Liver (tissue), 9 donors: ENCODE measurements around the gene P2RY6. TPM values are rescaled to one million over a fixed set of nuclear protein-coding genes. Genes with fewer than 3 reads are reported as not detected.

ENCODE experiments used
- DNase-seq: peaks from one replicate; pipeline ENCODE4 v3.0.0-alpha.2; 2017; ENCODE audit warnings: low spot score
- H3K27ac ChIP-seq, 2 donors: one replicate each; pipeline ENCODE4 v1.7.0; 2013; ENCODE audit warnings: inconsistent platforms in 2 of 2, low read length in 2 of 2, control low read depth in 1 of 2, low read depth in 1 of 2, mild to moderate bottlenecking in 1 of 2
- H3K27me3 ChIP-seq, 4 donors: one replicate each; pipeline versions ENCODE4 v1.6.1 to v1.7.0; 2013; ENCODE audit warnings: low read length in 3 of 4, inconsistent platforms in 1 of 4, mild to moderate bottlenecking in 1 of 4, moderate library complexity in 1 of 4; ENCODE audit not compliant: control insufficient read depth in 4 of 4, insufficient read depth in 4 of 4
- H3K36me3 ChIP-seq, 4 donors: one replicate each; pipeline versions ENCODE4 v1.6.1 to v1.7.0; 2013; ENCODE audit warnings: low read length in 3 of 4, mild to moderate bottlenecking in 3 of 4, low read depth in 1 of 4, moderate library complexity in 1 of 4; ENCODE audit not compliant: control insufficient read depth in 4 of 4, insufficient read depth in 3 of 4
- H3K4me1 ChIP-seq, 4 donors: one replicate each; pipeline versions ENCODE4 v1.6.1 to v1.7.0; 2013; ENCODE audit warnings: low read length in 3 of 4, mild to moderate bottlenecking in 3 of 4, moderate library complexity in 1 of 4; ENCODE audit not compliant: control insufficient read depth in 4 of 4, insufficient read depth in 4 of 4
- H3K4me3 ChIP-seq, 3 donors: one replicate each; pipeline versions ENCODE4 v1.6.1 to v1.7.0; 2013; ENCODE audit warnings: low read length in 3 of 3, control low read depth in 1 of 3, low read depth in 1 of 3, mild to moderate bottlenecking in 1 of 3
- H3K9ac ChIP-seq, 2 donors: one replicate each; pipeline ENCODE4 v1.7.0; 2013; ENCODE audit warnings: low read length in 2 of 2, mild to moderate bottlenecking in 2 of 2, moderate library complexity in 2 of 2, control low read depth in 1 of 2, low read depth in 1 of 2
- H3K9me3 ChIP-seq, 4 donors: one replicate each; pipeline versions ENCODE4 v1.6.1 to v1.7.0; 2013; ENCODE audit warnings: low read length in 3 of 4; ENCODE audit not compliant: control insufficient read depth in 4 of 4
- FOXA1 ChIP-seq: IDR thresholded peaks from 2 replicates; pipeline ENCODE4 v1.6.1; 2016; ENCODE audit warnings: antibody characterized with exemption
- FOXA2 ChIP-seq: IDR thresholded peaks from 2 replicates; pipeline ENCODE4 v1.6.1; 2016; ENCODE audit warnings: antibody characterized with exemption
- GABPA ChIP-seq, 2 donors: IDR thresholded peaks in 1 of 2; conservative IDR thresholded peaks in 1 of 2; 2 replicates each; pipeline ENCODE4 v1.6.1; 2016; ENCODE audit warnings: antibody characterized with exemption in 2 of 2, mild to moderate bottlenecking in 1 of 2, moderate library complexity in 1 of 2
- NR2F2 ChIP-seq: IDR thresholded peaks from 2 replicates; pipeline ENCODE4 v1.6.1; 2016; ENCODE audit warnings: antibody characterized with exemption
- RAD21 ChIP-seq, 2 donors: IDR thresholded peaks; 2 replicates each; pipeline ENCODE4 v1.6.1; 2016; ENCODE audit warnings: antibody characterized with exemption in 2 of 2, mild to moderate bottlenecking in 2 of 2
- WGBS: extraction: QIAGEN DNeasy Blood & Tissue Kit; methylation state at CpG from one replicate; pipeline ENCODE4 v1.1.7; 2013; 5-methylcytosine and 5-hydroxymethylcytosine counted together
- polyA plus RNA-seq, 2 donors: library from polyadenylated mRNA; stranded (reverse) in 1 of 2; unstranded in 1 of 2; fragments of 200-250 nt in 1 of 2; fragments of >200 nt in 1 of 2; fragmentation: Nextera tagmentation in 1 of 2; extraction: Ambion mirVana in 1 of 2; gene quantifications; one replicate each; pipeline versions ENCODE4 v1.2.1 to v1.2.3, GENCODE V29; 2013 to 2015
- total RNA-seq, 2 donors: library from RNA; depleted of rRNA; stranded (reverse); fragments of >200 nt; gene quantifications; one replicate each; pipeline ENCODE4 v1.2.3, GENCODE V29; 2014
- TF ChIP-seq, protein P1 (sequence below): IDR thresholded peaks from 2 replicates; pipeline ENCODE4 v1.6.1; 2016; ENCODE audit warnings: antibody characterized with exemption, mild to moderate bottlenecking
- TF ChIP-seq, protein P2 (sequence below): IDR thresholded peaks from 2 replicates; pipeline ENCODE4 v1.6.1; 2016; ENCODE audit warnings: antibody characterized with exemption
- TF ChIP-seq, protein P3 (sequence below): fragments of 150-350 bp; IDR thresholded peaks from 2 replicates; pipeline ENCODE4 v1.5.1; 2017; ENCODE audit warnings: improper control_type of control experiment, low read depth, low read length; ENCODE audit not compliant: missing input control
- donor health status: healthy.
- donor health status: healthy.
- donor health status: healthy.
- donor health status: healthy.
- donor health status: healthy.

Gene P2RY6
- total and polyA plus RNA-seq, 4 donors, result 0.21 to 1.3 (median 0.78) TPM

DNA sequence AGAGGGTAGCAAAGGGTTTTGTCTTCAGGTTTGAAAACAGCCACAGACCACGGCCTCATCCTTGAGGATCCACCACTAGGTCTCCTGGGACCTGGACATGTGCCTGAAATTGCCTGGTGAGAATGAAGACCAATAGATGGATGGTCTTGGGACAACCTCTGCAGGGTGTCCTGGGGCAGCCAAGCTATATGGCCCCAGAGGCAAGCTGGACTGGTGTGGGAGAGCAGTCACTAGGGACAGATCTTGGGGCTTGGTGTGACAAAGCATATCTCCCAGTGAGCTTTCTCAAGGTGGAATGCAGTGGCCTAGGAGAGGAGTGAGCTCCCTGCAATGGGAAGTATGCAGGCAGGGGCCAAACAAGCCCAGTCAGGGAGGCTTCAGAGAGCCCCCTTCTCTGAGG lies 13.6 kb downstream of the P2RY6 start:
- Histone ChIP-seq H3K27me3 (no peaks in the 10 kb centered on the region), H3K4me3 (no peak overlapping the region), H3K4me1 (peaks cover 0 to 8% (median 5%) of the 10 kb centered on the region in 4 donors), H3K9me3 (no peaks in the 10 kb centered on the region), H3K36me3 (no peaks in the 10 kb centered on the region), H3K9ac (no peak overlapping the region), H3K27ac (no peak overlapping the region)
- WGBS, result 100% methylated on average over 1 of the region's 1 CpG
- DNase-seq, result no peak
- TF ChIP-seq RAD21 (IDR thresholded peaks at IDR 0.05), result no peak
- no peak for TF ChIP-seq FOXA1
- no peak for TF ChIP-seq NR2F2

DNA sequence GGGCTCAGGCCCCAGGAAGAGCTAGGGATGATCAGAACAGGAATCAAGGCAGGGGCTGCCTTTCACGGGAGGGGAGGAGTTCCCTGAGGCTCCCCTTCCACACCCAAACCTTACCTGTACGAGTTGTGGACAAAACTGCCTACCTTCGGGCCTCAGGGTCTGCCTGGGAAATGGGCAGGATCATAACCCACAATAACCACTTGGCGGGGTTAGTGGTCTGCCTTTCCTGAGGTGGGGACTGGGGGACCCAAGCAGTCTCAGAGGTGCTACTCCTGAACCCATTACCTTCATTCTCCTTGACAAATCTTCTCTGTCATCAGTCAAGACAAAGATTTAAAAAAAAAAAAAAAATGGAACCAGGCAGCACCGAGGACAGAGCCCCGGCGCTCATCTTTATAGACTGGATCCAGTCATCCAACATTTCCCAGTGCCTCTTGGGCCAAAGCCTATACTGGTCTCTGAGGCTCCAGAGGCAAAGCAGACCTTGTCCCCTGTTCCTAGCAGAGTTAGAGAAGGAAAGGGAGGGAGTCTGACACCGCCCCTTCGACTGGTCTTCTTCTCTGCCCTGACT lies 14.2 kb downstream of the P2RY6 start:
- 94% methylated on average over 9 of the region's 9 CpGs for WGBS
- no peaks in the 10 kb centered on the region for H3K36me3 ChIP-seq
- H3K9ac ChIP-seq, result no peak overlapping the region
- no peak for DNase-seq
- no peaks in the 10 kb centered on the region for H3K27me3 ChIP-seq
- no peak overlapping the region for H3K4me3 ChIP-seq
- H3K9me3 ChIP-seq, result no peaks in the 10 kb centered on the region
- H3K27ac ChIP-seq, result no peak overlapping the region
- TF ChIP-seq GABPA (IDR thresholded peaks at IDR 0.05 in 1 of 2, conservative IDR thresholded peaks at IDR 0.05 in 1 of 2), result no peak
- TF ChIP-seq, protein P1, sequence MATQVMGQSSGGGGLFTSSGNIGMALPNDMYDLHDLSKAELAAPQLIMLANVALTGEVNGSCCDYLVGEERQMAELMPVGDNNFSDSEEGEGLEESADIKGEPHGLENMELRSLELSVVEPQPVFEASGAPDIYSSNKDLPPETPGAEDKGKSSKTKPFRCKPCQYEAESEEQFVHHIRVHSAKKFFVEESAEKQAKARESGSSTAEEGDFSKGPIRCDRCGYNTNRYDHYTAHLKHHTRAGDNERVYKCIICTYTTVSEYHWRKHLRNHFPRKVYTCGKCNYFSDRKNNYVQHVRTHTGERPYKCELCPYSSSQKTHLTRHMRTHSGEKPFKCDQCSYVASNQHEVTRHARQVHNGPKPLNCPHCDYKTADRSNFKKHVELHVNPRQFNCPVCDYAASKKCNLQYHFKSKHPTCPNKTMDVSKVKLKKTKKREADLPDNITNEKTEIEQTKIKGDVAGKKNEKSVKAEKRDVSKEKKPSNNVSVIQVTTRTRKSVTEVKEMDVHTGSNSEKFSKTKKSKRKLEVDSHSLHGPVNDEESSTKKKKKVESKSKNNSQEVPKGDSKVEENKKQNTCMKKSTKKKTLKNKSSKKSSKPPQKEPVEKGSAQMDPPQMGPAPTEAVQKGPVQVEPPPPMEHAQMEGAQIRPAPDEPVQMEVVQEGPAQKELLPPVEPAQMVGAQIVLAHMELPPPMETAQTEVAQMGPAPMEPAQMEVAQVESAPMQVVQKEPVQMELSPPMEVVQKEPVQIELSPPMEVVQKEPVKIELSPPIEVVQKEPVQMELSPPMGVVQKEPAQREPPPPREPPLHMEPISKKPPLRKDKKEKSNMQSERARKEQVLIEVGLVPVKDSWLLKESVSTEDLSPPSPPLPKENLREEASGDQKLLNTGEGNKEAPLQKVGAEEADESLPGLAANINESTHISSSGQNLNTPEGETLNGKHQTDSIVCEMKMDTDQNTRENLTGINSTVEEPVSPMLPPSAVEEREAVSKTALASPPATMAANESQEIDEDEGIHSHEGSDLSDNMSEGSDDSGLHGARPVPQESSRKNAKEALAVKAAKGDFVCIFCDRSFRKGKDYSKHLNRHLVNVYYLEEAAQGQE, result no peak
- TF ChIP-seq, protein P2, sequence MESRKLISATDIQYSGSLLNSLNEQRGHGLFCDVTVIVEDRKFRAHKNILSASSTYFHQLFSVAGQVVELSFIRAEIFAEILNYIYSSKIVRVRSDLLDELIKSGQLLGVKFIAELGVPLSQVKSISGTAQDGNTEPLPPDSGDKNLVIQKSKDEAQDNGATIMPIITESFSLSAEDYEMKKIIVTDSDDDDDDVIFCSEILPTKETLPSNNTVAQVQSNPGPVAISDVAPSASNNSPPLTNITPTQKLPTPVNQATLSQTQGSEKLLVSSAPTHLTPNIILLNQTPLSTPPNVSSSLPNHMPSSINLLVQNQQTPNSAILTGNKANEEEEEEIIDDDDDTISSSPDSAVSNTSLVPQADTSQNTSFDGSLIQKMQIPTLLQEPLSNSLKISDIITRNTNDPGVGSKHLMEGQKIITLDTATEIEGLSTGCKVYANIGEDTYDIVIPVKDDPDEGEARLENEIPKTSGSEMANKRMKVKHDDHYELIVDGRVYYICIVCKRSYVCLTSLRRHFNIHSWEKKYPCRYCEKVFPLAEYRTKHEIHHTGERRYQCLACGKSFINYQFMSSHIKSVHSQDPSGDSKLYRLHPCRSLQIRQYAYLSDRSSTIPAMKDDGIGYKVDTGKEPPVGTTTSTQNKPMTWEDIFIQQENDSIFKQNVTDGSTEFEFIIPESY, result no peak
- no peak for TF ChIP-seq FOXA2
- TF ChIP-seq, protein P3, sequence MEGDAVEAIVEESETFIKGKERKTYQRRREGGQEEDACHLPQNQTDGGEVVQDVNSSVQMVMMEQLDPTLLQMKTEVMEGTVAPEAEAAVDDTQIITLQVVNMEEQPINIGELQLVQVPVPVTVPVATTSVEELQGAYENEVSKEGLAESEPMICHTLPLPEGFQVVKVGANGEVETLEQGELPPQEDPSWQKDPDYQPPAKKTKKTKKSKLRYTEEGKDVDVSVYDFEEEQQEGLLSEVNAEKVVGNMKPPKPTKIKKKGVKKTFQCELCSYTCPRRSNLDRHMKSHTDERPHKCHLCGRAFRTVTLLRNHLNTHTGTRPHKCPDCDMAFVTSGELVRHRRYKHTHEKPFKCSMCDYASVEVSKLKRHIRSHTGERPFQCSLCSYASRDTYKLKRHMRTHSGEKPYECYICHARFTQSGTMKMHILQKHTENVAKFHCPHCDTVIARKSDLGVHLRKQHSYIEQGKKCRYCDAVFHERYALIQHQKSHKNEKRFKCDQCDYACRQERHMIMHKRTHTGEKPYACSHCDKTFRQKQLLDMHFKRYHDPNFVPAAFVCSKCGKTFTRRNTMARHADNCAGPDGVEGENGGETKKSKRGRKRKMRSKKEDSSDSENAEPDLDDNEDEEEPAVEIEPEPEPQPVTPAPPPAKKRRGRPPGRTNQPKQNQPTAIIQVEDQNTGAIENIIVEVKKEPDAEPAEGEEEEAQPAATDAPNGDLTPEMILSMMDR, result no peak
- no peak for TF ChIP-seq FOXA1
- TF ChIP-seq RAD21 (IDR thresholded peaks at IDR 0.05), result no peak
- H3K4me1 ChIP-seq, result peaks cover 0 to 8% (median 5%) of the 10 kb centered on the region in 4 donors
